Natural killer cell (primary cell): ENCODE measurements around the gene ZNF121. TPM values are rescaled to one million over a fixed set of nuclear protein-coding genes. Genes with fewer than 3 reads are reported as not detected.
"Not testable (repeated sequence)": the region's sequence is repeated elsewhere in the genome, so short reads cannot be mapped to it uniquely, and the experiment has no call there.

Source experiments
- ATAC-seq, 3 donors: fragments of 150-1000 bp in 2 of 3; fragments of 200-7000 bp in 1 of 3; cut with Tn5 transposase; 1 replicate in 1 of 3; 2 replicates in 2 of 3; pipeline ENCODE4 v1.10.0; 2021; ENCODE audit warnings: mild to moderate bottlenecking in 2 of 3, moderate library complexity in 2 of 3
- DNase-seq, 2 donors: peaks; one replicate each; pipeline versions ENCODE4 v3.0.0 to v3.0.0-alpha.2; 2013 to 2021; ENCODE audit warnings: mixed read lengths in 1 of 2
- H3K27ac ChIP-seq: one replicate; pipeline ENCODE4 v1.5.1; 2013; ENCODE audit warnings: mild to moderate bottlenecking, low read length
- H3K27me3 ChIP-seq: one replicate; pipeline ENCODE4 v1.6.1; 2013; ENCODE audit warnings: low read length; ENCODE audit not compliant: control insufficient read depth, insufficient read depth
- H3K36me3 ChIP-seq: one replicate; pipeline ENCODE4 v1.6.1; 2013; ENCODE audit warnings: low read length; ENCODE audit not compliant: control insufficient read depth, insufficient read depth
- H3K4me1 ChIP-seq: one replicate; pipeline ENCODE4 v1.6.1; 2013; ENCODE audit warnings: low read length; ENCODE audit not compliant: control insufficient read depth, insufficient read depth
- H3K4me3 ChIP-seq: one replicate; pipeline ENCODE4 v1.5.1; 2013; ENCODE audit warnings: low read length
- H3K9me3 ChIP-seq: one replicate; pipeline ENCODE4 v1.6.1; 2013; ENCODE audit warnings: low read length; ENCODE audit not compliant: control insufficient read depth, insufficient read depth
- H3K27ac Mint-ChIP-seq, 2 donors: one replicate each; pipeline ENCODE4 v1.8.0; 2022; ENCODE audit warnings: mild to moderate bottlenecking in 2 of 2, mixed read lengths in 2 of 2, moderate library complexity in 1 of 2
- H3K27me3 Mint-ChIP-seq, 2 donors: one replicate each; pipeline ENCODE4 v1.8.0; 2022; ENCODE audit warnings: low read depth in 2 of 2, mixed read lengths in 2 of 2
- H3K36me3 Mint-ChIP-seq: one replicate; pipeline ENCODE4 v1.8.0; 2022; ENCODE audit warnings: mixed read lengths
- H3K4me1 Mint-ChIP-seq, 2 donors: one replicate each; pipeline ENCODE4 v1.8.0; 2022; ENCODE audit warnings: mixed read lengths in 2 of 2
- H3K4me3 Mint-ChIP-seq: one replicate; pipeline ENCODE4 v1.8.0; 2022; ENCODE audit warnings: mild to moderate bottlenecking, moderate library complexity, mixed read lengths
- H3K9me3 Mint-ChIP-seq, 2 donors: one replicate each; pipeline ENCODE4 v1.8.0; 2022; ENCODE audit warnings: mixed read lengths in 2 of 2
- CTCF ChIP-seq: fragments of 200-600 bp; IDR thresholded peaks from one replicate; pipeline ENCODE4 v1.8.0; 2022; ENCODE audit warnings: antibody characterized with exemption
- WGBS: methylation state at CpG from one replicate; pipeline ENCODE4 v1.1.7; 2013; ENCODE audit warnings: missing lambda C conversion rate; ENCODE audit not compliant: insufficient coverage; 5-methylcytosine and 5-hydroxymethylcytosine counted together
- intact Hi-C: fragments of 100-400 bp; cut with micrococcal nuclease; formaldehyde crosslinking; loops from one replicate; pipeline ENCODE4 v1.14.2; 2022
- total RNA-seq, 4 donors: library from RNA; stranded (reverse); fragments of 120-200 nt in 1 of 4; gene quantifications; one replicate each; pipeline versions ENCODE4 v1.2.3 to v1.2.4, GENCODE V29; 2013 to 2022

ZNF121 gene
- total RNA-seq, 3 donors from 2014 or later (not counting 1 experiment from before 2014, with no cell fraction given), result 32.9 to 35.7 (median 33.1) TPM

GRCh38 chr19:9565900-9566705, 18.2 kb downstream of the ZNF121 start:
- WGBS, result 98% methylated on average over 4 of the region's 9 CpGs
- no peak for TF ChIP-seq CTCF
- Histone ChIP-seq H3K36me3 (peaks cover 52% of the 10 kb centered on the region), H3K27ac (no peak overlapping the region), H3K4me1 (no peaks in the 10 kb centered on the region), H3K4me3 (no peak overlapping the region), H3K9me3 (peaks cover 69% of the 10 kb centered on the region), H3K27me3 (no peaks in the 10 kb centered on the region)
- H3K9me3 Mint-ChIP-seq, result peaks cover 9 to 25% of the 10 kb centered on the region in 2 donors
- ATAC-seq, result no peak
- H3K4me3 Mint-ChIP-seq, result no peak overlapping the region
- no peaks in the 10 kb centered on the region for H3K27me3 Mint-ChIP-seq
- H3K4me1 Mint-ChIP-seq, result peaks cover 6 to 9% of the 10 kb centered on the region in 2 donors
- H3K36me3 Mint-ChIP-seq, result peaks cover 75% of the 10 kb centered on the region
- DNase-seq, result no peak
- intact Hi-C loops, result loop anchor here (5.0 kb wide), 1 partner anchor 44 kb away; no protein-coding TSS in a partner anchor
- peak overlapping the region in 1 of 2 donors; percentile 23 for H3K27ac Mint-ChIP-seq

DNA sequence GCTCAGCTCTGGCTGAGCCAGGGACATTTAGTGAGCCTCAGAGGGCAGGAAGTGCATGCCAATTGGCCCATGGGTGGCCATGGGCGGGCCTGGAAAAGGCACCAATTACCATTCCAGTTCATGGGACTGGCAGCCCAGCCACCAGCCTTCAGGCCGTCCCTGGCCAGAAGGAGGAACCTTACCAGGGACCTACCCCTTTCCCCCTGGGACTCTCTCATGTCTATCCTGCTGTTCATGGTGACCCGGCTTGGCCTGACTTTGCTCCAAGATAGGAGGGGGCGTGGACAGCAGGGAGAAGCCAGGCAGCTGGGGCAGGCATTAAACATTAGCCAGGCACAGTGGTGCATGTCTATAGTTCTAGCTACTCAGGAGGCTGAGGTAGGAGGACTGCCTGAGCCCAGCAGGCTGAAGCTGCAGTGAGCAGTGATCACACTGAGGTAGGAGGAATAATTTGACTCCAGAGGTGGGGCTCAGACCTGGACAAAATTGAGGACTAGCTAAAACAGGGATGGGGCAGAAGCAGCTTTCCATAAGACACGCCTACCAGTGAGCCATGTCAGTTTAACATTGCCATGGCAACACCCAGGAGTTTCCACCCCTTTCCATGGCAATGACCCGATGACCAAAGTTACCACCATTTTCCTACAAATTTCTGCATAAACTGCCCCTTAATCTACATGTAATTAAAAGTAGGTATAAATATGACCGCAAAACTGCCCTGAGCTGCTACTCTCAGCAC, 31.6 kb downstream of the ZNF121 start:
- peaks cover 3 to 9% of the 10 kb centered on the region in 2 donors for H3K9me3 Mint-ChIP-seq
- H3K9me3 ChIP-seq, result peaks cover 10% of the 10 kb centered on the region
- WGBS, result 95% methylated on average over 7 of the region's 7 CpGs
- H3K27me3 Mint-ChIP-seq, result no peaks in the 10 kb centered on the region
- intact Hi-C loops, result no loop called here
- DNase-seq (no peak), ATAC-seq (no peak)
- H3K27me3 ChIP-seq, result no peaks in the 10 kb centered on the region
- H3K4me1 ChIP-seq, result no peaks in the 10 kb centered on the region
- H3K4me1 Mint-ChIP-seq, result no peaks in the 10 kb centered on the region
- H3K4me3 Mint-ChIP-seq, result no peak overlapping the region
- H3K27ac Mint-ChIP-seq, result no peak overlapping the region
- no peaks in the 10 kb centered on the region for H3K36me3 Mint-ChIP-seq
- no peaks in the 10 kb centered on the region for H3K36me3 ChIP-seq
- no peak for TF ChIP-seq CTCF
- no peak overlapping the region for H3K27ac ChIP-seq
- no peak overlapping the region for H3K4me3 ChIP-seq

- intact Hi-C loops, result no loop called here
- Histone ChIP-seq H3K27me3 (no peaks in the 10 kb centered on the region), H3K4me1 (no peaks in the 10 kb centered on the region), H3K9me3 (peaks cover 3% of the 10 kb centered on the region), H3K36me3 (no peaks in the 10 kb centered on the region), H3K4me3 (no peak overlapping the region), H3K27ac (no peak overlapping the region)
- Mint-ChIP-seq H3K27ac (no peak overlapping the region), H3K9me3 (peaks cover 3 to 9% of the 10 kb centered on the region in 2 donors), H3K4me3 (no peak overlapping the region), H3K36me3 (no peaks in the 10 kb centered on the region), H3K27me3 (no peaks in the 10 kb centered on the region), H3K4me1 (no peaks in the 10 kb centered on the region)
- no peak for TF ChIP-seq CTCF
- no peak for ATAC-seq
- no peak for DNase-seq
- WGBS, result 93% methylated on average over 11 of the region's 11 CpGs
Measured at GRCh38 chr19:9547870-9548269, 36.4 kb downstream of the ZNF121 start.

GRCh38 chr19:9541281-9541680, 43.0 kb downstream of the ZNF121 start:
- H3K27me3 Mint-ChIP-seq, DNase-seq, H3K27ac ChIP-seq, intact Hi-C loops, H3K27me3 ChIP-seq, H3K36me3 Mint-ChIP-seq, H3K4me3 Mint-ChIP-seq, H3K36me3 ChIP-seq, H3K9me3 ChIP-seq, ATAC-seq, H3K4me3 ChIP-seq, H3K9me3 Mint-ChIP-seq, H3K27ac Mint-ChIP-seq: not testable (repeated sequence)
- 91% methylated on average over 12 of the region's 12 CpGs for WGBS
- peaks cover 12 to 28% of the 10 kb centered on the region in 2 donors for H3K4me1 Mint-ChIP-seq
- peaks cover 17% of the 10 kb centered on the region for H3K4me1 ChIP-seq

DNA sequence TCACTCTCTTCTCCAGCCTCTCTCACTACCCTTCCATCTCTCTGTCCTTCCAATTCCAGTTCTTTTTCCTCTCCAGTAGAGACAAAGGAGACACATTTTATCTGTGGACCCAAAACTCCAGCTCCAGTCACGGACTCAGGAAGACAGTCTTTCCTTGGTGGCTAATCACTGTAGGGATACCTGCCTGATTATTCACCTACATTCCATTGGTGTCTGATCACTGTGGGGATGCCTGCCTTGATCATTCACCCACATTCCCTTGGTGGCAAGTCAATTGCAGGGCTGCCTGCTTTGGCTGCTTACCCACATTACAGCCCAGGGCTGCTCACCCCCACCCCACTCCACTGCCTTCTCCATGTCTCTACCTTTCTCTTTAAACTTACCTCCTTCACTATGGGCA, 44.4 kb downstream of the ZNF121 start:
- H3K9me3 ChIP-seq, intact Hi-C loops, H3K9me3 Mint-ChIP-seq, H3K27me3 ChIP-seq, H3K27me3 Mint-ChIP-seq, H3K27ac ChIP-seq, ATAC-seq, H3K4me3 ChIP-seq, DNase-seq: not testable (repeated sequence)
- H3K36me3 ChIP-seq, result peaks cover 10% of the 10 kb centered on the region
- Mint-ChIP-seq H3K36me3 (peaks cover 12% of the 10 kb centered on the region), H3K4me1 (peaks cover 17 to 33% of the 10 kb centered on the region in 2 donors), H3K4me3 (peak overlapping the region; percentile 72), H3K27ac (peak overlapping the region; percentile 97 to 99)
- peaks cover 17% of the 10 kb centered on the region for H3K4me1 ChIP-seq
- whole genome bisulfite sequencing, result 97% methylated on average over 1 of the region's 1 CpG
